H1 (cell line): Measurements from ENCODE around the gene SERGEF. TPM values are rescaled to one million over a fixed set of nuclear protein-coding genes. Genes with fewer than 3 reads are reported as not detected.

Experiments used
- JUND ChIP-seq: IDR thresholded peaks from 2 replicates; pipeline ENCODE4 v1.6.1; 2011; ENCODE audit warnings: mild to moderate bottlenecking, improper control_type of control experiment, low read length
- POLR2A ChIP-seq, 2 experiments: IDR thresholded peaks; 1 replicate in 1 of 2; 2 replicates in 1 of 2; pipeline ENCODE4 v1.6.1; 2011; ENCODE audit warnings: low read depth in 2 of 2, low read length in 2 of 2, mild to moderate bottlenecking in 2 of 2; ENCODE audit errors: control extremely low read depth in 1 of 2
- polyA plus RNA-seq, 7 experiments: library from polyadenylated mRNA; depleted of rRNA in 3 of 7; stranded (reverse) in 5 of 7; unstranded in 2 of 7; fragments of >200 nt in 5 of 7; fragments of 200-250 nt in 2 of 7; gene quantifications; 1 replicate in 5 of 7; 2 replicates in 1 of 7; 4 replicates in 1 of 7; pipeline versions ENCODE4 v1.2.1 to v1.2.3, GENCODE V29; 2011 to 2013; ENCODE audit warnings: missing spikeins in 2 of 7, mixed read lengths in 2 of 7
- total RNA-seq: library from RNA; stranded (reverse); fragmentation: NEBNext Ultra II Directional; extraction: Animal tissue kit (Norgen Biotek cat#: 25700); gene quantifications from 2 replicates; pipeline ENCODE4 v1.2.1, GENCODE V29; 2021

The SERGEF gene
- total and polyA plus RNA-seq, 2 of the 8 experiments (the other 6 are each of a cell fraction or from before 2014, with no cell fraction given) = 16.6 to 28.8 TPM

GRCh38 chr11:18050848-18051247 lies 38.0 kb upstream of the SERGEF start (continued):
- TF ChIP-seq JUND = no peak
- no peak for TF ChIP-seq POLR2A (IDR thresholded peaks at IDR 0.05; ENCODE audit: control extremely low read depth in 1 of 2, low read depth in 2 of 2, low read length in 2 of 2)
